ENCODE data around the gene ITGA11. TPM values are rescaled to one million over a fixed set of nuclear protein-coding genes. Genes with fewer than 3 reads are reported as not detected.

Gene ITGA11
- total RNA-seq, 1 donor, result 567 TPM

- no peak overlapping the region for H3K27ac ChIP-seq (ENCODE audit: low read depth, low read length)
- H3K27me3 ChIP-seq (ENCODE audit: insufficient read depth, low read length), result peaks cover 7% of the 10 kb centered on the region
- no peaks in the 10 kb centered on the region for H3K9me3 ChIP-seq (ENCODE audit: low read depth, low read length)
- TF ChIP-seq CTCF (IDR thresholded peaks at IDR 0.05; ENCODE audit: extremely low read depth, low read depth, low read length), result no peak
- no peak overlapping the region for H3K4me3 ChIP-seq (ENCODE audit: insufficient read depth, low read length)
- H4K20me1 ChIP-seq (ENCODE audit: insufficient read depth, low read length), result no peaks in the 10 kb centered on the region
- H3K36me3 ChIP-seq (ENCODE audit: insufficient read depth, low read length), result no peaks in the 10 kb centered on the region
- no peak overlapping the region for H3K4me2 ChIP-seq (ENCODE audit: insufficient read depth, low read length)
- no peak for DNase-seq (ENCODE audit: insufficient read length, low spot score, missing footprints)
- no peaks in the 10 kb centered on the region for H3K4me1 ChIP-seq (ENCODE audit: insufficient read depth, low read length)
- no peak overlapping the region for H2AFZ ChIP-seq (ENCODE audit: low read length)
- no peaks in the 10 kb centered on the region for H3K79me2 ChIP-seq (ENCODE audit: insufficient read depth, low read length)
Observed at GRCh38 chr15:68264282-68264681, 167.7 kb downstream of the ITGA11 start.

- TF ChIP-seq CTCF (IDR thresholded peaks at IDR 0.05; ENCODE audit: extremely low read depth, low read depth, low read length), result no peak
Observed at GRCh38 chr15:68262514-68263356, 169.2 kb downstream of the ITGA11 start.

GRCh38 chr15:68261980-68262379 lies 170.0 kb downstream of the ITGA11 start:
- Histone ChIP-seq H3K4me1 (ENCODE audit: insufficient read depth, low read length) (peaks cover 12% of the 10 kb centered on the region), H3K79me2 (ENCODE audit: insufficient read depth, low read length) (no peaks in the 10 kb centered on the region)

More at GRCh38 chr15:68262514-68263356, 169.2 kb downstream of the ITGA11 start:
- Histone ChIP-seq H2AFZ (ENCODE audit: low read length) (no peak overlapping the region), H4K20me1 (ENCODE audit: insufficient read depth, low read length) (no peaks in the 10 kb centered on the region), H3K4me1 (ENCODE audit: insufficient read depth, low read length) (peaks cover 7% of the 10 kb centered on the region), H3K27ac (ENCODE audit: low read depth, low read length) (no peak overlapping the region), H3K36me3 (ENCODE audit: insufficient read depth, low read length) (no peaks in the 10 kb centered on the region), H3K4me2 (ENCODE audit: insufficient read depth, low read length) (no peak overlapping the region), H3K4me3 (ENCODE audit: insufficient read depth, low read length) (no peak overlapping the region), H3K79me2 (ENCODE audit: insufficient read depth, low read length) (no peaks in the 10 kb centered on the region), H3K27me3 (ENCODE audit: insufficient read depth, low read length) (peaks cover 7% of the 10 kb centered on the region), H3K9me3 (ENCODE audit: low read depth, low read length) (no peaks in the 10 kb centered on the region)
- DNase-seq (ENCODE audit: insufficient read length, low spot score, missing footprints), result no peak

More at GRCh38 chr15:68261980-68262379, 170.0 kb downstream of the ITGA11 start:
- H3K36me3 ChIP-seq (ENCODE audit: insufficient read depth, low read length), result no peaks in the 10 kb centered on the region
- no peak for DNase-seq (ENCODE audit: insufficient read length, low spot score, missing footprints)
- no peak for TF ChIP-seq CTCF (IDR thresholded peaks at IDR 0.05; ENCODE audit: extremely low read depth, low read depth, low read length)
- H3K27me3 ChIP-seq (ENCODE audit: insufficient read depth, low read length), result peaks cover 7% of the 10 kb centered on the region
- no peak overlapping the region for H2AFZ ChIP-seq (ENCODE audit: low read length)
- H3K4me2 ChIP-seq (ENCODE audit: insufficient read depth, low read length), result no peak overlapping the region
- no peak overlapping the region for H3K27ac ChIP-seq (ENCODE audit: low read depth, low read length)
- H3K9me3 ChIP-seq (ENCODE audit: low read depth, low read length), result no peaks in the 10 kb centered on the region
- no peaks in the 10 kb centered on the region for H4K20me1 ChIP-seq (ENCODE audit: insufficient read depth, low read length)
- no peak overlapping the region for H3K4me3 ChIP-seq (ENCODE audit: insufficient read depth, low read length)

All from osteoblast (primary cell).